HL-60 (cell line): ENCODE measurements around the gene RGP1.

Experiments
- GABPA ChIP-seq: IDR thresholded peaks from 2 replicates; pipeline ENCODE4 v1.6.1; 2012; ENCODE audit warnings: low read depth
- TF ChIP-seq, protein P1 (sequence below): IDR thresholded peaks from one replicate; pipeline ENCODE4 v1.5.1; 2011; ENCODE audit warnings: low read length, control low read depth, inconsistent platforms; ENCODE audit not compliant: insufficient read depth
- TF ChIP-seq, protein P2 (sequence below): IDR thresholded peaks from 2 replicates; pipeline ENCODE4 v1.6.1; 2012; ENCODE audit warnings: low read depth; ENCODE audit not compliant: insufficient replicate concordance

DNA sequence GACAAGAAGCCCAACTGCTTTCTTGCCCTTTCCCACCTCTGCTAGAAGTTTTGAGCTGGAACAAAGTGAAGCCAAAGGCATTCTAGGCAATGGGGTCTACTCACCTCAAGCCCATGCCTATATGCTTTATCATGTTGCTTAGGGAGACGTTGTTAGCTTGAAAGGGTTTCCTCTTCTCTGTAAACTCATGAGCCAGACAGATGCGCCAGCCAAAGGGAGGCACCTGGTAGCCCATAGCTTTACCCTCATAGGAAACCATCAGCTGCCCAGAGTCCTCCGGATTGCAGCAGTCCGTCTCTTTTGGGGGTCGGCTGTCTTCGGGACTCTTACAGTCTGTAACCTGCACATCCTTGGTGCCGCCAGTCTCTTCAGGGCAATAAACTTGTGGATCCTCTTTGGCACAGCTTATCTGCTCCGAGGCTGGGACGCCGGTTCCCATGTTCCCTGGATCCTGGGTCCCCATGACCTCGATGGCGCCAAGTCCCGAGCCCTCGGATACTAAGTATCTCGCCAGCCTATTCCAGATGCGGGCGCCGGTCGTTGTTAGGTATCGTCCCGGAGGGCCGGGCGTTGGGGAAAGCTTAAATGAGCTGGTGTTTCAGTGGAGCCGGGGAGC lies 737 bp upstream of the RGP1 start:
- TF ChIP-seq, protein P1, sequence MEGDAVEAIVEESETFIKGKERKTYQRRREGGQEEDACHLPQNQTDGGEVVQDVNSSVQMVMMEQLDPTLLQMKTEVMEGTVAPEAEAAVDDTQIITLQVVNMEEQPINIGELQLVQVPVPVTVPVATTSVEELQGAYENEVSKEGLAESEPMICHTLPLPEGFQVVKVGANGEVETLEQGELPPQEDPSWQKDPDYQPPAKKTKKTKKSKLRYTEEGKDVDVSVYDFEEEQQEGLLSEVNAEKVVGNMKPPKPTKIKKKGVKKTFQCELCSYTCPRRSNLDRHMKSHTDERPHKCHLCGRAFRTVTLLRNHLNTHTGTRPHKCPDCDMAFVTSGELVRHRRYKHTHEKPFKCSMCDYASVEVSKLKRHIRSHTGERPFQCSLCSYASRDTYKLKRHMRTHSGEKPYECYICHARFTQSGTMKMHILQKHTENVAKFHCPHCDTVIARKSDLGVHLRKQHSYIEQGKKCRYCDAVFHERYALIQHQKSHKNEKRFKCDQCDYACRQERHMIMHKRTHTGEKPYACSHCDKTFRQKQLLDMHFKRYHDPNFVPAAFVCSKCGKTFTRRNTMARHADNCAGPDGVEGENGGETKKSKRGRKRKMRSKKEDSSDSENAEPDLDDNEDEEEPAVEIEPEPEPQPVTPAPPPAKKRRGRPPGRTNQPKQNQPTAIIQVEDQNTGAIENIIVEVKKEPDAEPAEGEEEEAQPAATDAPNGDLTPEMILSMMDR: no peak
- TF ChIP-seq GABPA: no peak
- TF ChIP-seq, protein P2, sequence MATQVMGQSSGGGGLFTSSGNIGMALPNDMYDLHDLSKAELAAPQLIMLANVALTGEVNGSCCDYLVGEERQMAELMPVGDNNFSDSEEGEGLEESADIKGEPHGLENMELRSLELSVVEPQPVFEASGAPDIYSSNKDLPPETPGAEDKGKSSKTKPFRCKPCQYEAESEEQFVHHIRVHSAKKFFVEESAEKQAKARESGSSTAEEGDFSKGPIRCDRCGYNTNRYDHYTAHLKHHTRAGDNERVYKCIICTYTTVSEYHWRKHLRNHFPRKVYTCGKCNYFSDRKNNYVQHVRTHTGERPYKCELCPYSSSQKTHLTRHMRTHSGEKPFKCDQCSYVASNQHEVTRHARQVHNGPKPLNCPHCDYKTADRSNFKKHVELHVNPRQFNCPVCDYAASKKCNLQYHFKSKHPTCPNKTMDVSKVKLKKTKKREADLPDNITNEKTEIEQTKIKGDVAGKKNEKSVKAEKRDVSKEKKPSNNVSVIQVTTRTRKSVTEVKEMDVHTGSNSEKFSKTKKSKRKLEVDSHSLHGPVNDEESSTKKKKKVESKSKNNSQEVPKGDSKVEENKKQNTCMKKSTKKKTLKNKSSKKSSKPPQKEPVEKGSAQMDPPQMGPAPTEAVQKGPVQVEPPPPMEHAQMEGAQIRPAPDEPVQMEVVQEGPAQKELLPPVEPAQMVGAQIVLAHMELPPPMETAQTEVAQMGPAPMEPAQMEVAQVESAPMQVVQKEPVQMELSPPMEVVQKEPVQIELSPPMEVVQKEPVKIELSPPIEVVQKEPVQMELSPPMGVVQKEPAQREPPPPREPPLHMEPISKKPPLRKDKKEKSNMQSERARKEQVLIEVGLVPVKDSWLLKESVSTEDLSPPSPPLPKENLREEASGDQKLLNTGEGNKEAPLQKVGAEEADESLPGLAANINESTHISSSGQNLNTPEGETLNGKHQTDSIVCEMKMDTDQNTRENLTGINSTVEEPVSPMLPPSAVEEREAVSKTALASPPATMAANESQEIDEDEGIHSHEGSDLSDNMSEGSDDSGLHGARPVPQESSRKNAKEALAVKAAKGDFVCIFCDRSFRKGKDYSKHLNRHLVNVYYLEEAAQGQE: no peak
